Heart right ventricle (tissue), 16 donors: ENCODE measurements around the gene SUGP2. TPM values are rescaled to one million over a fixed set of nuclear protein-coding genes. Genes with fewer than 3 reads are reported as not detected.
"Not testable (repeated sequence)": the region's sequence is repeated elsewhere in the genome, so short reads cannot be mapped to it uniquely, and the experiment has no call there.

ENCODE experiments used
- ATAC-seq, 8 donors: fragments of 200-7000 bp; cut with Tn5 transposase; one replicate each; pipeline ENCODE4 v1.9.1; 2020; ENCODE audit warnings: mild to moderate bottlenecking in 8 of 8, moderate library complexity in 8 of 8, moderate number of reproducible peaks in 1 of 8
- DNase-seq, 2 donors: peaks; one replicate each; pipeline ENCODE4 v3.0.0-alpha.2; 2020
- H3K27ac ChIP-seq, 10 donors: fragments of 200-600 bp; sonication (generic) in 2 of 10; one replicate each; pipeline versions ENCODE4 v1.5.0 to v1.8.0; 2020 to 2022; ENCODE audit warnings: mild to moderate bottlenecking in 3 of 10
- H3K27me3 ChIP-seq, 7 donors: fragments of 200-600 bp; one replicate each; pipeline ENCODE4 v1.8.0; 2021 to 2022; ENCODE audit warnings: mild to moderate bottlenecking in 2 of 7
- H3K36me3 ChIP-seq, 9 donors: fragments of 200-600 bp; sonication (generic) in 1 of 9; one replicate each; pipeline versions ENCODE4 v1.5.0 to v1.8.0; 2020 to 2022; ENCODE audit warnings: mild to moderate bottlenecking in 2 of 9
- H3K4me1 ChIP-seq, 9 donors: fragments of 200-600 bp; sonication (generic) in 1 of 9; one replicate each; pipeline versions ENCODE4 v1.5.0 to v1.8.0; 2020 to 2022; ENCODE audit warnings: mild to moderate bottlenecking in 4 of 9
- H3K4me3 ChIP-seq, 10 donors: fragments of 200-600 bp; sonication (generic) in 2 of 10; one replicate each; pipeline versions ENCODE4 v1.5.0 to v1.8.0; 2020 to 2022; ENCODE audit warnings: mild to moderate bottlenecking in 7 of 10, moderate library complexity in 2 of 10
- H3K9me3 ChIP-seq, 11 donors: fragments of 200-600 bp in 10 of 11; sonication (generic) in 2 of 11; one replicate each; pipeline versions ENCODE4 v1.5.0 to v1.8.0; 2013 to 2022; ENCODE audit warnings: mild to moderate bottlenecking in 2 of 11, control low read depth in 1 of 11, moderate library complexity in 1 of 11
- WGBS, 2 donors: extraction: QIAGEN DNeasy Blood & Tissue Kit; methylation state at CpG; one replicate each; pipeline ENCODE4 v1.1.7; 2013; ENCODE audit warnings: inconsistent platforms in 1 of 2; 5-methylcytosine and 5-hydroxymethylcytosine counted together
- intact Hi-C, 10 donors: fragments of 100-400 bp; cut with DNase I; formaldehyde crosslinking; loops; one replicate each; pipeline versions ENCODE4 v1.11.1 to v1.14.2; 2022
- polyA plus RNA-seq, 2 donors: library from polyadenylated mRNA; stranded (reverse); fragments of 200-250 nt; gene quantifications; one replicate each; pipeline ENCODE4 v1.2.3, GENCODE V29; 2013
- total RNA-seq, 10 donors: library from RNA; stranded (reverse); fragmentation: NEBNext Ultra II Directional in 3 of 10; extraction: Animal tissue kit (Norgen Biotek cat#: 25700) in 3 of 10; gene quantifications; one replicate each; pipeline versions ENCODE4 v1.2.1 to v1.2.4, GENCODE V29; 2021 to 2023
- TF ChIP-seq, protein P1 (sequence below), 9 donors: fragments of 200-600 bp; sonication (generic) in 2 of 9; IDR thresholded peaks; one replicate each; pipeline versions ENCODE4 v1.5.0 to v1.8.0; 2021 to 2022; ENCODE audit warnings: antibody characterized with exemption in 9 of 9, mild to moderate bottlenecking in 5 of 9, moderate library complexity in 1 of 9
- donor health status: Arrhythmogenic right ventricular cardiomyopathy.
- donor health status: ischemic (EF 13 %, LVEDD 7.1; RV severe dilation, severe dysfunction).
- donor health status: healthy with polysubstance abuse.
- donor health status: DM: no; HTN: yes; CAD: no.
- donor health status: DM: no; HTN: no; CAD: no.
- donor health status: ischemic (EF 25% LVEDD 6.9; RV normal size, moderate dysfunction).
- donor health status: ischemic (EF 25% LVEDD 5.7; RV mildly dilated, moderate dysfunction).
- donor health status: healthy.
- donor health status: DM: yes; HTN: yes; CAD: no.
- donor health status: Ischemic cardiomyopathy.
- donor health status: ischemic (EF 35%, LVEDD 5.7; RV mildly dilated, moderate dysfunction).
- donor health status: nonischemic (EF 11% LVEDD 7.7; RV severe dilation, severe dysfunction).
- donor health status: DM: yes; HTN: yes; CAD: no.
- donor health status: PGD.
- donor health status: ischemic (EF 29% LVEDD 5.4; RV normal size, mild dysfunction).
- donor health status: nonischemic (EF 23%, LVEDD 6.1; RV moderate dilation, normal function).

Gene SUGP2
- total and polyA plus RNA-seq, 12 donors, result 27.2 to 85.2 (median 63.3) TPM

DNA sequence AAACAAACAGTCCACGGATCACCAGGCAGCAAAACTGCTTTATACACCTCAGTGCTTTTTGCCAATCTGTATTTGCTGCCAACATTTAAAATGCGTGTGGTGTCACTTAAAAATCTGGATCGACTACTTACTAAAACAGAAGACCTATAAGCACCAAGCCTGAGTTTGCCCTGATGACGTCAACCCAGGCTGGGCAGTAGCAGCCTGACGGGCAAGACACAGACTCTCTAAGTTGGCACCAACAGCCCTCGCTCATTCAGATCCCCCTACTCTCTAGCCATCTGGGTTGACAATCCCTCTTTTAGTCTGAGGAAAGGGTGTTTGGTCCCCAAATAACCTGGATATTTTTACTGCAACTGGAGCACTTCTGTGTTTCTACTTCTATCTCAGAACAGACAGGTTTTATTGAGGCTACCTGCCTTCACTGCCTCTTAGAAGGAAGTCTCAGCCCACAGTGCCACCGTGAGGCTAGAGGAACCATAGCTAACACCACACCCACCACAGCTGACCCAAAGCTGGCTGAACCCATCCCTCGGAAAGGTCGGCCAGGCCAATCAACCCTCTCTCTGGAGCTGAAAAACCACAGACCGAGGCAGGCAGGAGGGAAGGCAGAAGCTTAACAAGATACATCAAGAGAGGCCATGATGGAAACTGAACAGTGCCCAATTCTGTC, 6.9 kb downstream of the SUGP2 start:
- TF ChIP-seq, protein P1, sequence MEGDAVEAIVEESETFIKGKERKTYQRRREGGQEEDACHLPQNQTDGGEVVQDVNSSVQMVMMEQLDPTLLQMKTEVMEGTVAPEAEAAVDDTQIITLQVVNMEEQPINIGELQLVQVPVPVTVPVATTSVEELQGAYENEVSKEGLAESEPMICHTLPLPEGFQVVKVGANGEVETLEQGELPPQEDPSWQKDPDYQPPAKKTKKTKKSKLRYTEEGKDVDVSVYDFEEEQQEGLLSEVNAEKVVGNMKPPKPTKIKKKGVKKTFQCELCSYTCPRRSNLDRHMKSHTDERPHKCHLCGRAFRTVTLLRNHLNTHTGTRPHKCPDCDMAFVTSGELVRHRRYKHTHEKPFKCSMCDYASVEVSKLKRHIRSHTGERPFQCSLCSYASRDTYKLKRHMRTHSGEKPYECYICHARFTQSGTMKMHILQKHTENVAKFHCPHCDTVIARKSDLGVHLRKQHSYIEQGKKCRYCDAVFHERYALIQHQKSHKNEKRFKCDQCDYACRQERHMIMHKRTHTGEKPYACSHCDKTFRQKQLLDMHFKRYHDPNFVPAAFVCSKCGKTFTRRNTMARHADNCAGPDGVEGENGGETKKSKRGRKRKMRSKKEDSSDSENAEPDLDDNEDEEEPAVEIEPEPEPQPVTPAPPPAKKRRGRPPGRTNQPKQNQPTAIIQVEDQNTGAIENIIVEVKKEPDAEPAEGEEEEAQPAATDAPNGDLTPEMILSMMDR (IDR thresholded peaks at IDR 0.05), result peak in 4 of 9 donors; percentile 6 to 25 (median 20)

DNA sequence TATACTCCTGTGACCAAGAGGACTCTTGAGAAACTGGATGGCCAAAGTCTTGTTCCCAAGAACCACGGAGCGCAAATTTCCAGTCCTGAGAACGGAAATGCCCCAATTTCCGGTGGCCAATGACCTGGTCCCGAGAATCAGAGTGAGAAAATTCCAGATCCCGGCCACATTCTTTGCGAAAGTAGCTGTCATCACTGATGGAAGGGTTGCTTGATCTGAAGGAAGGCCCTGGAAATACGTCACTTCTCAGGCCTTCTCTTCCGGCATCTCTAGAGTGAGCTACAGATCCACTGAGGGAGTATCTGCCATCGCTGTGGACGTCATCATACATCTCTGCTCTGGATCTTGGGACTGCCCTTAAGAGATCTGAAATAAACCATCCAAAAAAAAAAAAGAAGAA, 7.5 kb downstream of the SUGP2 start:
- WGBS, 2 donors, result 87 to 90% methylated on average over 11 of the region's 11 CpGs
- DNase-seq, result no peak

More for the DNA sequence above, 6.9 kb downstream of the SUGP2 start:
- intact Hi-C loops, result no loop called here
- Histone ChIP-seq H3K27ac (no peak overlapping the region), H3K27me3 (no peaks in the 10 kb centered on the region), H3K4me3 (no peak overlapping the region), H3K4me1 (peaks cover 0 to 25% (median 6%) of the 10 kb centered on the region in 9 donors), H3K36me3 (peaks cover 0 to 100% (median 40%) of the 10 kb centered on the region in 9 donors), H3K9me3 (no peaks in the 10 kb centered on the region)
- no peak for DNase-seq
- peak in 2 of 8 donors; percentile 51 to 56 for ATAC-seq
- WGBS, 2 donors, result 72 to 75% methylated on average over 10 of the region's 10 CpGs

DNA sequence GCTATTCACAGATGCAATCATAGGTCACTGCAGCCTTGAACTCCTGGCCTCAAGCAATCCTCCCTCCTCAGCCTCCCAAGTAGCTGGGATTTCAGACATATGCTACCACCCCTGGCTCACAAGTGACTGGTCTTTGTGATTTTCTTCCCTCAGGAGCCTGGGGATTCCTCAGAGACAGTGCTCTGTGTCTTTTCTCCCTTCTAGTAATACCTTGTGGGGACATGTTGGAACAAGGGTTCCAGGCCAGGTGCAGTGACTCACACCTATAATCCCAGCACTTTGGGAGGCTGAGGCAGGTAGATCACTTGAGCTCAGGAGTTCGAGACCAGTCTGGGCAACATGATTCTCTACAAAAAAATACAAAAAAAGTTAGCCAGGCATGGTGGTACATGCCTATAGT, 9.9 kb downstream of the SUGP2 start:
- H3K27me3 ChIP-seq, ATAC-seq, H3K9me3 ChIP-seq, DNase-seq, intact Hi-C loops, H3K27ac ChIP-seq, H3K4me3 ChIP-seq: not testable (repeated sequence)
- Histone ChIP-seq H3K36me3 (peaks cover 0 to 96% (median 42%) of the 10 kb centered on the region in 9 donors), H3K4me1 (peaks cover 0 to 10% (median 3%) of the 10 kb centered on the region in 9 donors)
- WGBS, 2 donors, result 96 to 100% methylated on average over 1 of the region's 1 CpG

More for the DNA sequence above, 7.5 kb downstream of the SUGP2 start:
- peaks cover 0 to 19% (median 3%) of the 10 kb centered on the region in 9 donors for H3K4me1 ChIP-seq
- ATAC-seq, result no peak
- H3K9me3 ChIP-seq, result no peaks in the 10 kb centered on the region
- intact Hi-C loops, result no loop called here
- peaks cover 0 to 99% (median 40%) of the 10 kb centered on the region in 9 donors for H3K36me3 ChIP-seq
- H3K27me3 ChIP-seq, result no peaks in the 10 kb centered on the region
- no peak overlapping the region for H3K27ac ChIP-seq
- TF ChIP-seq, protein P1 (IDR thresholded peaks at IDR 0.05), result no peak
- no peak overlapping the region for H3K4me3 ChIP-seq

DNA sequence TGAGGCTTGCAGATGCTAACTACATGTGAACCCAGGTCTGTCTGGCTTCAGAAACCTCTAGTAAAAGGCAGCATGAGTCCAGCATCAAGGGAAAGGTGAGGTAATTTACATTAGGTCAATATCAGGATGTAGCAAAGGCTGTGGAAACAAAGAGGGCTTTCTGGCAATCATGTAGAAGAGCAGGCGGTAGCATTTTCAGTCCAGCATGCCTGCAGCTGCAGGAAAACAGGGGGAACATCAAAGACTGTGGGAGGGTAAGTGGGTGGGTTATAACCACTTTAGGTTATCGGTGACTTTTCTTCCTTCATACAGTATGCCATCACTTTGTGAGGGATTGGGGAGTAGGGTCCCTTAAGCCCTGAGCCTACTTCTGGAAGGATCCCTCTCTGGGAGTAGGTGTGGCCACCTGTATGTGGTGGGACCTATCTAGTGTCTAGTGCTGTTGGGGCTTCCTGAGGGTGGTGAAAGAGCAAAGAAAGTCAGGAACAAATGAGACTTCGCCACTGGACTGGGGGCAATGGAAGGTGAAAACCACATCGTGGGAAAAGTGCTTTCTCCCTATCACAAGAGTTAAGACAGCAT, 10.8 kb downstream of the SUGP2 start:
- H3K36me3 ChIP-seq, result peaks cover 0 to 96% (median 48%) of the 10 kb centered on the region in 9 donors
- H3K27ac ChIP-seq, result no peak overlapping the region
- 73 to 79% methylated on average over 4 of the region's 4 CpGs for WGBS, 2 donors
- no peaks in the 10 kb centered on the region for H3K27me3 ChIP-seq
- TF ChIP-seq, protein P1 (IDR thresholded peaks at IDR 0.05), result no peak
- H3K9me3 ChIP-seq, result no peaks in the 10 kb centered on the region
- H3K4me3 ChIP-seq, result no peak overlapping the region
- intact Hi-C loops, result no loop called here
- ATAC-seq, result peak in 1 of 8 donors; percentile 41
- no peak for DNase-seq
- H3K4me1 ChIP-seq, result peaks cover 0 to 10% (median 3%) of the 10 kb centered on the region in 9 donors

DNA sequence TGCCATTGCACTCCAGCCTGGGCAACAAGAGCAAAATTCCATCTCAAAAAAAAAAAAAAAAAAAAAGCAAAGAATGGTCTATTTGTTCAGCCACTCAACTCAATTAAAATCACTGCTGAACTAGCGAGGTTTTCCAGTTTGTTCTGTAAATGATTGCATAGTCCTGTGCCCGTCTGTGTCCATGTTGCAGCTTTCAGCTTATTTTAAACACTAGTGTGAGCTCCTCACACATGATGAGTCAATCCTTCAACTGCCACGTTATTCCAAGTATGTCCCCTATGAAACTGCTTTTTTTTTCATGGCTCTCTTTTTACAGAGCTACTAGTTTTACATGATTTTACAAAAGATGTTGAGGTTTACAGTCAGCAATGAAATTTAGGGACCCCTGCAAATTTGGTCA, 12.2 kb downstream of the SUGP2 start:
- H3K4me3 ChIP-seq, result no peak overlapping the region
- H3K36me3 ChIP-seq, result peaks cover 0 to 96% (median 61%) of the 10 kb centered on the region in 9 donors
- no peak for ATAC-seq
- no peak for DNase-seq
- H3K9me3 ChIP-seq, result no peaks in the 10 kb centered on the region
- H3K4me1 ChIP-seq, result peaks cover 0 to 4% (median 0%) of the 10 kb centered on the region in 9 donors
- no peak overlapping the region for H3K27ac ChIP-seq
- H3K27me3 ChIP-seq, result no peaks in the 10 kb centered on the region
- TF ChIP-seq, protein P1 (IDR thresholded peaks at IDR 0.05), result no peak
- 59 to 61% methylated on average over 3 of the region's 3 CpGs for WGBS, 2 donors
- intact Hi-C loops, result no loop called here
